DMS153 (cell line): Measurements from ENCODE around the gene TTC36.
"Not testable (repeated sequence)": the region's sequence is repeated elsewhere in the genome, so short reads cannot be mapped to it uniquely, and the experiment has no call there.

Experiments
- DNase-seq: peaks from one replicate; lab custom pipeline; 2025; lab: John Stamatoyannopoulos, UW

The TTC36 gene

DNA sequence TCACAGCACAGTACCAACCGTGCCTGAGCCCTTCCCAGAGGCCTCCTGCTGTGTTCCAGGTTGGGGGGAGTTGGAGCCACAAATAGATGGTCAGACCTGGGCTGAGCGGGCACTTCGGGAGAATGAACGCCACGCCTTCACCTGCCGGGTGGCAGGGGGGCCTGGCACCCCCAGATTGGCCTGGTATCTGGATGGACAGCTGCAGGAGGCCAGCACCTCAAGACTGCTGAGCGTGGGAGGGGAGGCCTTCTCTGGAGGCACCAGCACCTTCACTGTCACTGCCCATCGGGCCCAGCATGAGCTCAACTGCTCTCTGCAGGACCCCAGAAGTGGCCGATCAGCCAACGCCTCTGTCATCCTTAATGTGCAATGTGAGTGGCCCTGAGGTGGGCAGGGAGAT, 4.8 kb downstream of the TTC36 start:
- DNase-seq = no peak

DNA sequence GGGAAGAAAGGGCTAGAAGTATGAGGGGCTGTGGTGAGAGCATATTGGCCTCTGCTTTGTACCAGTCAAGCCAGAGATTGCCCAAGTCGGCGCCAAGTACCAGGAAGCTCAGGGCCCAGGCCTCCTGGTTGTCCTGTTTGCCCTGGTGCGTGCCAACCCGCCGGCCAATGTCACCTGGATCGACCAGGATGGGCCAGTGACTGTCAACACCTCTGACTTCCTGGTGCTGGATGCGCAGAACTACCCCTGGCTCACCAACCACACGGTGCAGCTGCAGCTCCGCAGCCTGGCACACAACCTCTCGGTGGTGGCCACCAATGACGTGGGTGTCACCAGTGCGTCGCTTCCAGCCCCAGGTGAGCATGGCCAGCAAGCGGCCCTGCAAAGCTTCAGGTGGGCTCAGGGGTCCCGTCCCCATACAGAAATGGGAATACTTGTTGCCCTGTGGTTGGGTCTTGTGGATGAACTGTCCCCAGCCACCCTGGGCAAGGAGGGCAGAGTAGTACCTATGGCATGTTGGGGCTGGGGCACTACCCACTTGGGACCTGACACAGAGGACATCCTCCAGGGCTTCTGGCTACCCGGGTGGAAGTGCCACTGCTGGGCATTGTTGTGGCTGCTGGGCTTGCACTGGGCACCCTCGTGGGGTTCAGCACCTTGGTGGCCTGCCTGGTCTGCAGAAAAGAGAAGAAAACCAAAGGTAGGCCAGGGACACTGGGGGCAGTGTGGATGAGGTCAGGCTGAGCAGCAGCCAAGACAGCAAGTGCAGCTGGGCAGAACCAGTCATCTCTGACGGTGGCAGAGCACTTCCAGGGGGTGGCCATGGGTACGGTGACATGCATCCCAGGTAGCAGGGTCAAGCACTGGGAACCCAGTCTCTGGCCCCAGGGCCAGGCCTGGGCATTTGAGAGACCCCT, 5.8 kb downstream of the TTC36 start:
- DNase-seq = no peak

DNA sequence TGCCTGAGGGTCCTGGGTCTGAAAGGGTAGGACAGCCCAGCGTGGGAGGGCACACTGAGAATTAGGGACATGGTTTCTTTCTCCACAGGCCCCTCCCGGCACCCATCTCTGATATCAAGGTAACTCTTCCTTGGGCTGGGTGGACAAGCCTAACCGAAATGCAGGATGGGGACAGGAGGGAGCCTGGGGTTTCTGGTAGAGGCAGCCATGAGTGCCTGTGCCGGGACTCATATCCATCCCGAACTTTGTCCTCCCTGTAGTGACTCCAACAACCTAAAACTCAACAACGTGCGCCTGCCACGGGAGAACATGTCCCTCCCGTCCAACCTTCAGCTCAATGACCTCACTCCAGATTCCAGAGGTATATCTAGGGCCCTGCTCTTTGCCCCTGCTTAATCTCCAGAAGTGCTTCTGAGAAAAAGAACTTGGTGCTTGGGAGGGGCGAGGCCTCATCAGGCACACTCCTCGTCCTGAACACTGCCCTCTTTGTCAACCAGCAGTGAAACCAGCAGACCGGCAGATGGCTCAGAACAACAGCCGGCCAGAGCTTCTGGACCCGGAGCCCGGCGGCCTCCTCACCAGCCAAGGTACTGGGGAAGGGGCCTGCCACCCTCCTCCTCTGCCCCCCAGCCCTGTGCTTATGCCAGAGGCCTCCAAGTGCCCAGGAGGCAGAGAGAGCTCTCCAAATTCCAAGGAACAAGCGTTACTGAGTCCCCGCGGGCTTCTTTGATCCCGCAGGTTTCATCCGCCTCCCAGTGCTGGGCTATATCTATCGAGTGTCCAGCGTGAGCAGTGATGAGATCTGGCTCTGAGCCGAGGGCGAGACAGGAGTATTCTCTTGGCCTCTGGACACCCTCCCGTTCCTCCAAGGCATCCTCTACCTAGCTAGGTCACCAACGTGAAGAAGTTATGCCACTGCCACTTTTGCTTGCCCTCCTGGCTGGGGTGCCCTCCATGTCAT, 6.8 kb downstream of the TTC36 start:
- no peak for DNase-seq

- DNase-seq = no peak
These were observed 8.0 kb downstream of the TTC36 start for GRCh38 chr11:118535261-118535660.

DNA sequence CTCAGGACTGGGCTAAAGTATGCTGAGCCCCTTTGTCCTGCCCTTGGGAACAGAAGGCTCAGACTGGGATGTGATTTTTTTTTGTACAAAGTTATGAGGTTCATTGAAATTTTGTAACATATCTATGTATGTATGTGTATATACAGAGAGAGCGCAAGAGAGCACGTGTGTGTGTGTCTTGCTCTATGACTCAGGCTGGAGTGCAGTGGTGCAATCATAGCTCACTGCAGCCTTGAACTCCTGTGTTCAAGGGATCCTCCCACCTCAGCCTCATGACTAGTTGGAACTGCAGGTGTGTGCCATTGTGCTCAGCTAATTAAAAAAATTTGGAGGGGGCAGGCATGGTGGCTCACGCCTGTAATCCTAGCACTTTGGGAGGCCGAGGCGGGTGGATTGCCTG, 9.5 kb downstream of the TTC36 start:
- DNase-seq = no peak

DNA sequence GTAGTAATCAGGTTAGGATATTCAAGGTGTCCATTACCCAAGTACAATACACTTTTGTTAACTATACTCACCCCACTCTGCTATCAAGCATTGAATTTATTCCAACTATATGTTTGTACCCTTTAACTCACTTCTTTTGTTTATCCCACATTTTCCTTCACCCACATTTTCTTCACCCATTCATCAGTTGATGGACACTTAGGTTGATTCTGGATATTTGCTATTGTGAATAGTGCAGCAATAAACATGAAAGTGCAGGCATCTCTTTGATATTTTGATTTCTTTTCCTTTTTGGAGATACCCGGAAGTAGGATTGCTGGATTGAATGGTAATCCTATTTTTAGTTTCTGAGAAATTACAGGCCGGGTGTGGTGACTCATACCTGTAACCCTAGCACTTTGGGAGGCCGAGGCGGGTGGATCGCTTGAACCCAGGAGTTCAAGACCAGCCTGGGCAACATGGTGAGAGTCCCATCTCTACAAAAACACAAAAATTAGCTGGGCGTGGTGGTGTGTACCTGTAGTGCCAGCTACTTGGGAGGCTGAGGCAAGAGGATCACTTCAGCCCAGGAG, 10.2 kb downstream of the TTC36 start:
- DNase-seq = no peak

DNA sequence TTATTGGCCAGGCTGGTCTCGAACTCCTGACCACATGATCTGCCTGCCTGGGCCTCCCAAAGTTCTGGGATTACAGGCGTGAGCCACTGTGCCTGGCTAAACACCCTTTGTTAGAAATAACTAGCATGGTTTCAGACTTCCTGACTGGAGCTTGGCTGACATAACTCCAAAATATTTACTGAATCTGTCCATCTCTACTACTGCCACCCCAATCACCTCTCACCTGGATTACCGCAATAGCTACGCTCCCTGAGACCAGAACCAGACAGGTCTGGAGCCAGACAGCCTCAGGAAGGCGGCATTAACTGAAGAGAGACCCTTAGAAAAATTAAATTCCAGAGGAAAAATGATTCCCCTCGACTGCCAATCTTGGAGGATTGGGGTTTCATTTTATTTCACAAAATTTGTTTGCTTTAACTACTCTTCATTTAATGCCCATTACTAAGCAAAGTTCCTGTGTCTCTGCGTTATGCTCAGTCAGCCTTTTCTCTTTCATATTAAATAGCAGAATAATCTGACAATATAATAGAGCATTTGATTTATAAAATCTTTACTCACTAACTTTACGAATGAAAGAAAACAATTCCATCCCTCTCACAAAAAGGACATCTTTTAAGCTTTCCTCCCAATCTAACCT, 16.9 kb downstream of the TTC36 start:
- DNase-seq = no peak

DNA sequence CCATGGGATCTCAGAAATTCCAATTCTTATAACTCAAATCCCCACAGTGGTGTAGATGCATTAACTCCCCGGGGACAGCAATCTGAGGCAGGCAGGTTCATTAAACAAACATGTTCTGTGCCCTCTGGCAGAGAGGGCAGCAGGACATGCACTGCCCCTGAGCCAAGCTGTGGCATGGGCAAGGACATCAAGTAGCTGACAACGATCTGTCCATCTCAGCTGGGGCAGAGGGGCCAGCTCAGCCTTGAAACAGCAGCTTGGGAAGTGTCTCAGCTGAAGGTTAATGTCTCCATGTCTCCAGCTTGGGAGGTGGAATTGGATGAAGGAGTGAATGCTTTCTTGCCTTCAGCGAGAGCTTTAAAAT, 17.4 kb downstream of the TTC36 start:
- DNase-seq = no peak

DNA sequence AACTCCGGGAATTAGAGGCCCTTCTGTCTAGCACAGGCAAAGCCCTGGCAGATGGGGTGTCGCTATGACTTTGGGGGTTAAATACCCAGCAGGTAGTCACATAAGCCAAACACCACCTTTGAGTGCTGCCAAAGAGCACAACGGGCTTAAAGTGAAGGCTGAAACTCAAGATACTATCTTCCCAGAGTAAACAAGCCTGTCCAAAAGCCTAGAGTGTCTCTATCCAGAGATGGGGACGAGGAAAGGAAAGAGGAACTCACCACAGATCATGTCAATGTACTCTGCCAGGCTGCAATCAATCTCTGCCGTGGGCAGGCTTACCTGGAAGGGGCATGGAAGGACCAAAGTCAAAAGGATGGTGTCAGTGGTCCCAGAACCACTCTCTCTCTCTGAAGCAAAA, 18.3 kb downstream of the TTC36 start:
- DNase-seq = no peak

DNA sequence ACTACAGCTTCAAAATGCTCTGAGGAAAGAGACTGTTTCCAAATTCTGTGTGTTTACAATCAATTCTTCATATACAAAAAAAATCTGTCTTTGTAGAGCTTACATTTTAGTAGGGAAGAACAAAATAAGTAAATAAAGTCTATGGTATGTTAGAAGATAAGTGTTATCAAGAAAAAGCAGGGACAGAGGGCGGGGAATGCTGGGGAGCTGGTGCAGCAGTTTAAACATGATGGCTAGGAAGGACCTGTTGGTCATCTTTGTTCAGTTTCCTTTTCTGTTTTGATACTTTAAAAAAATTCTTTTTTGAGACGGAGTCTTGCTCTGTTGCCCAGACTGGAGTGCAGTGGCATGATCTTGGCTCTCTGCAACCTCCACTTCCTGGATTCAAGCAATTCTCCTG, 19.9 kb downstream of the TTC36 start:
- no peak for DNase-seq

DNA sequence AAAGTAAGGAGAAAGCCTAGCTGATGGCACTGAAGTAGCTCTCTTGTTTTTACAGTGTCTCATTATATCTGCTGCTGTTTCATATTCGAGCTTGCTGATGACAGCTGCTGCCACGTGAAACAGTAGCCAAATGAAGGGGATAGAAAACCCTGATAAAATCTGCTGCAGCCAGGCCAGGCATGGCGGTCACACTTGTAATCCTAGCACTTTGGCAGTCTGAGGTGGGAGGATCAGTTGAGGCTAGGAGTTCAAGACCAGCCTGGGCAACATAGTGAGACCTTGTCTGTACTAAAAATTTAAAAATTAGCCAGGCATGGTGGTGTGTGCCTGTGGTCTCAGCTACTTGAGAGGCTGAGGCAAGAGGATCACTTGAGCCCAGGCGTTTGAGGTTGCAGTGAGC, 25.1 kb downstream of the TTC36 start:
- DNase-seq = no peak

- DNase-seq = no peak
These were observed 33.5 kb downstream of the TTC36 start for GRCh38 chr11:118560806-118561205.

GRCh38 chr11:118565051-118565450, 37.8 kb downstream of the TTC36 start:
- no peak for DNase-seq

DNA sequence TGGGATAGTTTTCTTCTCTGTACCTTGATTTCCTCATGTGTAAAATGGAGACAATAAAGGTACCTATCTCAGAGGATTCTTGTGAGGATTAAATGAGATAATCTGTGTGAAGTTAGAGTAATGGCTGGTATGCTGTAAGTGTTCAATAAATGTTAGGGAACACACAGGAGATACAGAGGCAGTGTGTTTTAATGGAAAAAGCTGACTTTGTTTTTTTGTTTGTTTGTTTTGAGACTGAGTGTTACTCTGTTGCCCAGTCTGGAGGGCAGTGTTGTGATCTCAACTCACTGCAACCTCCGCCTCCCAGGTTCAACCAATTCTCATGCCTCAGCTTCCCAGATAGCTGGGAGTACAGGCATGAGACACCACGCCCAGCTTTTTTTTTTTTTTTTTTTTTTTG, 42.4 kb downstream of the TTC36 start:
- no peak for DNase-seq

DNA sequence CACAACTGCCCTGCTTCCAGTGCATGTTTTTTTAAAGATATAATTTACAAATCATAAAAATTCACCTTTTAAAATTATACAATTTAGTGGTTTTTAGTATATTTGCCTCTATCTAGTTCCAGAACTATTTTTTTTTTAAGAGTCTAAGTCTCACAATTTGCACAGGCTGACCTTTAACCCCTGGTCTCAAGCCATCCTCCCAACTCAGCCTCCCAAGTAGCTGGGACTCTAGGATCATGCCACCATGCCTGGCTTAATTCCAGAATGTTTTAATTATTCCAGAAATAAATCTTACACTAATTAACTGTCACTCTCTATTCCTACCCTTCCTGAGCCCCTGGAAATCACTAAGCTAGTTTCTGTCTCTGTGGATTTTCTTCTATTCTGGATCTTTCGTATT, 43.5 kb downstream of the TTC36 start:
- no peak for DNase-seq

DNA sequence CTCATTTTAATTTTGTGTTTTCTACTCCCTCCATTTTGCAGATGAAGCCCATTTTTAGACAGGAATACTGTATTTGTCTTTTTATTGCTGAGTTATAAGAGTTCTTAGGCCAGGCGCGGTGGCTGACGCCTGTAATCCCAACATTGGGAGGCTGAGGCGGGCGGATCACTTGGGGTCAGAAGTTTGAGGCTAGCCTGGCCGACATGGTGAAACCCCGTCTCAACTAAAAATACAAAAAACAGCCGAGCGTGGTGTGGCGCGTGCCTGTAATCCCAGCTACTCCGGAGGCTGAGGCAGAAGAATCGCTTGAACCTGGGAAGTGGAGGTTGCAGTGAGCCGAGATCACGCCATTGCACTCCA, 44.4 kb downstream of the TTC36 start:
- DNase-seq = not testable (repeated sequence)

GRCh38 chr11:118572061-118572980, 45.0 kb downstream of the TTC36 start, which contains the start of gene ARCN1:
ARCN1 (plus strand) TSS chr11:118572409; CDS start chr11:118572548, 139 bp downstream.
- no peak for DNase-seq

DNA sequence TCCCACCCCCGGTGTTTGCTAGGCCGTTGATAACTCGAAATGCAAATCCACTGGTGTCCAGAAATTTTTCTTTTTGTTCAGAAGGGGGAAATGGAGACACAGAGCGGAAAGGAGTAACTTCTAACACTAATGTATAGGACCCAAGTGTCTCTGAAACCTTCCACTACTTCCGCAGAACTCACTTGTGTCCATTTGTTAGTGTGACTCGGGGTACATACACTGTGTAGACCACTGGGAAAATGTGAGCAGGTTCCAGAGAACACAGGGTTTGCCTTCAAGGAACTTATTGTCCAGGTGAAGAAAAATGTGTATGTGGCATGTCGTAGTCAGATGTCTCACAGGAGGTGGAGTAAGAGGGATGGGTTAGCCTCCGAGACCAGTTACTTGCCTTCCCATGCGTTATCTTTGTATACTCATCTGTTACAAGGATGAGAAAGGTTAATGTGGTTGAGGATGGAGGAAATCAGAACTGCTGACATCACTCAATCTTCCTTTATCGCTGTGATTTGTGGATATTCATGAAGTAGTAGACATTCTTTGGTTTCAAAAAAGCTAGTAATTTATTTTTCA, 45.8 kb downstream of the TTC36 start:
- DNase-seq = no peak

GRCh38 chr11:118574636-118575035, 47.4 kb downstream of the TTC36 start:
- DNase-seq = no peak

DNA sequence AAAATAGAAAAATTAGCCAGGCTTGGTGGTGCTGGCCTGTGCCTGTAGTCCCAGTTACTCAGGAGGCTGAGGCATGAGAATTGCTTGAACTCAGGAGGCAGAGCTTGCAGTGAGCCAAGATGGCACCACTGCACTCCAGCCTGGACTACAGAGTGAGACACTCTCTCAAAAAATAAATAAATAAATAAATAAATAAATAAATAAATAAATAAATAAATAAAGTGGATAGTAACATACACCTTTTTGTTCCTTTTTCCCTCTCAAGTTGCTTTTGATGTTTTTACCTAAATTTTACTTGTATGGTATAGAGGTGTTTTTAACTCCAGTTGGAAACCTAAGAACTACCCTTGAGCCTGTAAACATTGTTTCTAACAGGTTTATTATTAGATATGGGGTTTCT, 50.7 kb downstream of the TTC36 start:
- not testable (repeated sequence) for DNase-seq
